ENCODE data around the gene GRIN3B.

- no peak for TF ChIP-seq CTCF (IDR thresholded peaks at IDR 0.05; ENCODE audit: insufficient read depth, low read length)
- no peak for TF ChIP-seq GABPA (IDR thresholded peaks at IDR 0.05; ENCODE audit: low read depth)
- no peak for TF ChIP-seq POLR2AphosphoS5 (IDR thresholded peaks at IDR 0.05; ENCODE audit: low read depth)
- TF ChIP-seq REST (IDR thresholded peaks at IDR 0.05; ENCODE audit: insufficient replicate concordance, low read depth), result no peak
- TF ChIP-seq SPI1 (IDR thresholded peaks at IDR 0.05; ENCODE audit: borderline replicate concordance, low read depth), result no peak
These were observed 8.9 kb upstream of the GRIN3B start for GRCh38 chr19:991174-991931.
